Dedifferentiated amniotic fluid mesenchymal stem cell (primary cell): Measurements from ENCODE around the gene FBN1.

Experiments used
- DNase-seq: peaks from one replicate; pipeline ENCODE4 v3.0.0-alpha.2; 2016; ENCODE audit errors: extremely low spot score

FBN1 gene

GRCh38 chr15:48645558-48646330, at the start of gene FBN1:
TSS of gene FBN1 (minus strand) at chr15:48645709. CDS start at chr15:48644769, 940 bp downstream.
- peak; percentile 95 for DNase-seq

- DNase-seq, result peak; percentile 83
These were observed 48.0 kb upstream of the FBN1 start for GRCh38 chr15:48693484-48693883.

- no peak for DNase-seq
These were observed 43.0 kb upstream of the FBN1 start for GRCh38 chr15:48688493-48688892.

GRCh38 chr15:48683991-48684765, 38.7 kb upstream of the FBN1 start:
- DNase-seq, result no peak

GRCh38 chr15:48682942-48683651, 37.6 kb upstream of the FBN1 start:
- peak; percentile 53 for DNase-seq

GRCh38 chr15:48681353-48681752, 35.8 kb upstream of the FBN1 start:
- DNase-seq, result peak; percentile 55

- peak; percentile 83 for DNase-seq
These were observed 35.3 kb upstream of the FBN1 start for GRCh38 chr15:48680841-48681240.

- no peak for DNase-seq
These were observed 34.4 kb upstream of the FBN1 start for GRCh38 chr15:48679952-48680351.

- DNase-seq, result no peak
These were observed 33.3 kb upstream of the FBN1 start for GRCh38 chr15:48678851-48679250.

- DNase-seq, result no peak
These were observed 32.3 kb upstream of the FBN1 start for GRCh38 chr15:48677821-48678220.

- no peak for DNase-seq
These were observed 29.9 kb upstream of the FBN1 start for GRCh38 chr15:48675436-48675835.

GRCh38 chr15:48674876-48675275, 29.4 kb upstream of the FBN1 start:
- no peak for DNase-seq

- no peak for DNase-seq
These were observed 26.7 kb upstream of the FBN1 start for GRCh38 chr15:48672206-48672605.

- peak; percentile 88 for DNase-seq
These were observed 25.9 kb upstream of the FBN1 start for GRCh38 chr15:48671103-48672022.

- peak; percentile 67 for DNase-seq
These were observed 22.2 kb upstream of the FBN1 start for GRCh38 chr15:48667701-48668100.

- DNase-seq, result no peak
These were observed 18.9 kb upstream of the FBN1 start for GRCh38 chr15:48664436-48664835.

GRCh38 chr15:48657950-48658591, 12.6 kb upstream of the FBN1 start:
- no peak for DNase-seq

GRCh38 chr15:48654801-48655200, 9.3 kb upstream of the FBN1 start:
- no peak for DNase-seq

- no peak for DNase-seq
These were observed 8.6 kb upstream of the FBN1 start for GRCh38 chr15:48653913-48654670.

- no peak for DNase-seq
These were observed 7.7 kb upstream of the FBN1 start for GRCh38 chr15:48653216-48653615.
